NB4 (cell line): ENCODE data around the gene PRMT7.

Experiments used
- MYC ChIP-seq: IDR thresholded peaks from 2 replicates; pipeline ENCODE4 v1.6.1; 2011; ENCODE audit warnings: low read depth, low read length
- POLR2A ChIP-seq: IDR thresholded peaks from 2 replicates; pipeline ENCODE4 v1.6.1; 2011; ENCODE audit warnings: mild to moderate bottlenecking; ENCODE audit not compliant: insufficient read length; ENCODE audit errors: extremely low read depth
- TF ChIP-seq, protein P1 (sequence below): IDR thresholded peaks from one replicate; pipeline ENCODE4 v1.5.1; 2012; ENCODE audit warnings: low read depth, low read length
- TF ChIP-seq, protein P2 (sequence below): IDR thresholded peaks from 2 replicates; pipeline ENCODE4 v1.6.1; 2011; ENCODE audit warnings: low read depth, low read length

DNA sequence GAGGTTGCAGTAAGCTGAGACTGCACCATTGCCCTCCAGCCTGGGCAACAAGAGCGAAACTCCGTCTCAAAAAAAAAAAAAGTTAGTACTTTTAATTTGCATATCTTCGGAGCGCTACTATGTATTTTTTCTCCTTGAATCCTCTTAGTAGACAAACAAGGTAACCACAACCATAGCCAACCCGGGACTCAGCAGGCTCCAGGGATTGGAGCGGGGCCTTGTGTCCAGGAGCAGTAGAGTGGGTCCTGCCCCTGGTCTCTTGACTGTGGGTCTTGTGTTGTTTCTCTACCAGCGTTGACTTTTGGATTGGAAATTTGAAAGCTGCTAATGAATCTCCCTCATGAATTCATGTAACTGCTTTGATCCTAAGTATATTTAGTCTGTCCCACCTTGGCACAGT, 32.3 kb downstream of the PRMT7 start:
- TF ChIP-seq, protein P1, sequence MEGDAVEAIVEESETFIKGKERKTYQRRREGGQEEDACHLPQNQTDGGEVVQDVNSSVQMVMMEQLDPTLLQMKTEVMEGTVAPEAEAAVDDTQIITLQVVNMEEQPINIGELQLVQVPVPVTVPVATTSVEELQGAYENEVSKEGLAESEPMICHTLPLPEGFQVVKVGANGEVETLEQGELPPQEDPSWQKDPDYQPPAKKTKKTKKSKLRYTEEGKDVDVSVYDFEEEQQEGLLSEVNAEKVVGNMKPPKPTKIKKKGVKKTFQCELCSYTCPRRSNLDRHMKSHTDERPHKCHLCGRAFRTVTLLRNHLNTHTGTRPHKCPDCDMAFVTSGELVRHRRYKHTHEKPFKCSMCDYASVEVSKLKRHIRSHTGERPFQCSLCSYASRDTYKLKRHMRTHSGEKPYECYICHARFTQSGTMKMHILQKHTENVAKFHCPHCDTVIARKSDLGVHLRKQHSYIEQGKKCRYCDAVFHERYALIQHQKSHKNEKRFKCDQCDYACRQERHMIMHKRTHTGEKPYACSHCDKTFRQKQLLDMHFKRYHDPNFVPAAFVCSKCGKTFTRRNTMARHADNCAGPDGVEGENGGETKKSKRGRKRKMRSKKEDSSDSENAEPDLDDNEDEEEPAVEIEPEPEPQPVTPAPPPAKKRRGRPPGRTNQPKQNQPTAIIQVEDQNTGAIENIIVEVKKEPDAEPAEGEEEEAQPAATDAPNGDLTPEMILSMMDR = no peak
- TF ChIP-seq POLR2A (no peak), MYC (no peak)
- TF ChIP-seq, protein P2, sequence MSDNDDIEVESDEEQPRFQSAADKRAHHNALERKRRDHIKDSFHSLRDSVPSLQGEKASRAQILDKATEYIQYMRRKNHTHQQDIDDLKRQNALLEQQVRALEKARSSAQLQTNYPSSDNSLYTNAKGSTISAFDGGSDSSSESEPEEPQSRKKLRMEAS = no peak
